NK-92 (cell line): ENCODE data around the gene SPDYE3.
A peak's percentile ranks its signal among the peaks of the same experiment; 100 is the strongest.
"Not testable (repeated sequence)": the region's sequence is repeated elsewhere in the genome, so short reads cannot be mapped to it uniquely, and the experiment has no call there.

Experiments
- DNase-seq: peaks from one replicate; lab custom pipeline; 2025; ENCODE audit not compliant: unreplicated experiment; lab: John Stamatoyannopoulos, UW

SPDYE3 gene

GRCh38 chr7:100307402-100307801 lies at the start of gene SPDYE3:
Gene SPDYE3 (plus strand): TSS chr7:100307702. CDS start chr7:100307886, 184 bp downstream.
- DNase-seq, result not testable (repeated sequence)

- not testable (repeated sequence) for DNase-seq
Observed at GRCh38 chr7:100259984-100260383, 47.5 kb upstream of the SPDYE3 start.

- not testable (repeated sequence) for DNase-seq
Observed at GRCh38 chr7:100262896-100263295, 44.6 kb upstream of the SPDYE3 start.

GRCh38 chr7:100264223-100264622 lies 43.3 kb upstream of the SPDYE3 start:
- not testable (repeated sequence) for DNase-seq

- not testable (repeated sequence) for DNase-seq
Observed at GRCh38 chr7:100264669-100265165, 42.8 kb upstream of the SPDYE3 start.

GRCh38 chr7:100265851-100266250 lies 41.7 kb upstream of the SPDYE3 start:
- not testable (repeated sequence) for DNase-seq

- no peak for DNase-seq
Observed at GRCh38 chr7:100266576-100267354, 40.7 kb upstream of the SPDYE3 start.

- DNase-seq, result no peak
Observed at GRCh38 chr7:100267648-100268047, 39.9 kb upstream of the SPDYE3 start.

- DNase-seq, result not testable (repeated sequence)
Observed at GRCh38 chr7:100268882-100269281, 38.6 kb upstream of the SPDYE3 start.

GRCh38 chr7:100269306-100270045 lies 38.0 kb upstream of the SPDYE3 start:
- not testable (repeated sequence) for DNase-seq

- not testable (repeated sequence) for DNase-seq
Observed at GRCh38 chr7:100270046-100270918, 37.2 kb upstream of the SPDYE3 start.

- DNase-seq, result not testable (repeated sequence)
Observed at GRCh38 chr7:100270941-100271593, 36.4 kb upstream of the SPDYE3 start.

GRCh38 chr7:100271716-100272537 lies 35.6 kb upstream of the SPDYE3 start:
- DNase-seq, result peak; percentile 74

GRCh38 chr7:100272538-100272902 lies 35.0 kb upstream of the SPDYE3 start:
- DNase-seq, result not testable (repeated sequence)

- DNase-seq, result no peak
Observed at GRCh38 chr7:100275120-100275519, 32.4 kb upstream of the SPDYE3 start.

- not testable (repeated sequence) for DNase-seq
Observed at GRCh38 chr7:100276126-100276525, 31.4 kb upstream of the SPDYE3 start.

GRCh38 chr7:100282069-100282608 lies 25.4 kb upstream of the SPDYE3 start:
- DNase-seq, result not testable (repeated sequence)

- DNase-seq, result not testable (repeated sequence)
Observed at GRCh38 chr7:100283147-100283546, 24.4 kb upstream of the SPDYE3 start.
